Lower leg skin (tissue), 4 donors: ENCODE measurements around the gene RHD. TPM values are rescaled to one million over a fixed set of nuclear protein-coding genes. Genes with fewer than 3 reads are reported as not detected.
"Not testable (repeated sequence)": the region's sequence is repeated elsewhere in the genome, so short reads cannot be mapped to it uniquely, and the experiment has no call there.

ENCODE experiments used
- DNase-seq, 2 donors: peaks; one replicate each; pipeline ENCODE4 v3.0.0-alpha.2; 2019; ENCODE audit warnings: low spot score in 2 of 2
- H3K4me3 ChIP-seq: fragments of 200-600 bp; sonication (generic); 2 replicates; pipeline ENCODE4 v1.5.1; 2017; ENCODE audit warnings: mild to moderate bottlenecking, low read depth; ENCODE audit not compliant: poor library complexity, severe bottlenecking
- CTCF ChIP-seq, 3 donors: fragments of 450-650 bp; IDR thresholded peaks; one replicate each; pipeline ENCODE4 v1.5.1; 2016; ENCODE audit warnings: antibody characterized with exemption in 3 of 3, mild to moderate bottlenecking in 3 of 3, moderate library complexity in 2 of 3
- POLR2A ChIP-seq, 2 donors: fragments of 450-650 bp; IDR thresholded peaks; one replicate each; pipeline ENCODE4 v1.6.1; 2016 to 2017; ENCODE audit warnings: antibody characterized with exemption in 2 of 2, mild to moderate bottlenecking in 1 of 2, moderate library complexity in 1 of 2
- WGBS, 2 donors: methylation state at CpG; one replicate each; pipeline ENCODE4 v1.1.5; 2018; 5-methylcytosine and 5-hydroxymethylcytosine counted together
- intact Hi-C: fragments of 100-400 bp; cut with DNase I; formaldehyde crosslinking; loops from one replicate; pipeline ENCODE4 v1.15.0; 2023; ENCODE audit warnings: low total_unique reads
- total RNA-seq, 4 donors: library from RNA; depleted of rRNA; stranded (reverse); fragments of >200 nt; gene quantifications; one replicate each; pipeline ENCODE4 v1.1.0, GENCODE V29; 2016

The RHD gene
- total RNA-seq, 4 donors from 2014 or later = not detected

DNA sequence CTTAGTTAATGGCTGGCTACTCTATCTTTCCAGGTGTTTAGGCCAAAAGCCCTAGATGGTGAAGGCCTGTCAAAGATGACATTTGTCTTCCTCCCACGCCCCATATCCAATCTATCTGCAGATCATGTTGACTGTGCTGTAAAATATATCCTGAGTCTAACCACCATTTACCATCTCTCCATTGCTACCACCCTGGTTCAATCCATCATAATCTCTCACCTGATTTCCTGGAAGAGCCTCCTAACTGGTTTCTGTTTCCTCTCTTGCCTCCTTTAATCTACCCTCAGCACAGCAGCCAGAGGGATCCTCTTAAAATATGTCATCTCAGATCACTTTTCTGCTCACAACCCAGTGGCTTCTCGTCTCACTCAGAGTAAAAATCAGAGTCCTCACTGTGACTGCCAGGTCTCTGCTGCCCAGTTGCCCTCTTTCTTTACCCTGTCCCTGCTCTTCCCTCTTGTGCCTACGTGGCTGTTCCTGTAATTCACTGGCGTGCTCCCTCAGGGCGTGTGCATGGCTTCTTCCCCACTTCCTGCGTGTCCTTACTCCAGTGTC, 83.6 kb downstream of the RHD start:
- intact Hi-C loops = no loop called here
- TF ChIP-seq CTCF (IDR thresholded peaks at IDR 0.05) (no peak), POLR2A (IDR thresholded peaks at IDR 0.05) (no peak)
- H3K4me3 ChIP-seq = no peak overlapping the region
- 55 to 59% methylated on average over 6 of the region's 6 CpGs for WGBS, 2 donors
- no peak for DNase-seq

- no peak for DNase-seq
- no peak overlapping the region for H3K4me3 ChIP-seq
- intact Hi-C loops = no loop called here
- TF ChIP-seq POLR2A (IDR thresholded peaks at IDR 0.05) (no peak), CTCF (IDR thresholded peaks at IDR 0.05) (no peak)
Observed at GRCh38 chr1:25356441-25356840, 84.1 kb downstream of the RHD start.

- 30 to 37% methylated on average over 1 of the region's 1 CpG for WGBS, 2 donors
- no peak overlapping the region for H3K4me3 ChIP-seq
- intact Hi-C loops = no loop called here
- TF ChIP-seq POLR2A (IDR thresholded peaks at IDR 0.05) (no peak), CTCF (IDR thresholded peaks at IDR 0.05) (no peak)
- no peak for DNase-seq
Observed at GRCh38 chr1:25356848-25357247, 84.5 kb downstream of the RHD start.

DNA sequence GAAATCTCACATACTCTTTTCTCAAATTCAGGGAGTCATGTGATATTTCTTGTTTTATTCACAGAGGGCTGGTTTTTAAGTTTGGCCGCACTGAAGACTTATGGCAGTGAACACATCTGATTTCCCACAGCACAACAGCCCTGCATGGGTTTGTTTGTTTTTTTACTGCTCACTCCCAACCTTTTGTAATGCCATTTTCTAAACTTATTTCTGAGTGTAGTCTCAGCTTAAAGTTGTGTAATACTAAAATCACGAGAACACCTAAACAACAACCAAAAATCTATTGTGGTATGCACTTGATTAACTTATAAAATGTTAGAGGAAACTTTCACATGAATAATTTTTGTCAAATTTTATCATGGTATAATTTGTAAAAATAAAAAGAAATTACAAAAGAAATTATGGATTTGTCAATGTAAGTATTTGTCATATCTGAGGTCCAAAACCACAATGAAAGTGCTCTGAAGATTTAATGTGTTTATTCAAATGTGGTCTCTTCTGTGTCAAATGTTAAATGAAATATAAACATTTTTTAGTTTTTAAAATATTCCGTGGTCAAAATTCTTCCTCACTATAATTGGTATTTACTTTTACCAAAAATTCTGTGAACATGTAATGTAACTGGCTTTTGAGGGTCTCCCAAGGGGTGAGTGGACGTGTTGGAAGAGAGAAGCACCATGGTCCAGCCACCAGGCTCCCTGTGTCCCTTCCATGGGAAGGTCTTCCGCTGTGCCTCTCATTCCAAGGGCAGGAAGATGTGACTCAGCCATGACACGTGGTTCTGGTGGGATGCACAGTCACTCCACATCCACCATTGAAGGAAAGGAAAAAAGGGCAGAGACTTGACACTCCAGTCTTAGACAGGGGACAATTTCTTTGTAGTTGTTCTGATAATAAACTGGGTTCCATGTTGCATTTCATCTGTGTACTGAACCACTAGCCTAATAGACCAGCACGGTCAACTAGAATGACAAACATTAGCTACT, 88.6 kb downstream of the RHD start:
- intact Hi-C loops = no loop called here
- 89 to 91% methylated on average over 7 of the region's 7 CpGs for whole genome bisulfite sequencing, 2 donors
- H3K4me3 ChIP-seq = no peak overlapping the region
- no peak for DNase-seq
- TF ChIP-seq POLR2A (IDR thresholded peaks at IDR 0.05) (no peak), CTCF (IDR thresholded peaks at IDR 0.05) (no peak)

GRCh38 chr1:25361901-25362300, 89.6 kb downstream of the RHD start:
- TF ChIP-seq CTCF (IDR thresholded peaks at IDR 0.05) (no peak), POLR2A (IDR thresholded peaks at IDR 0.05) (no peak)
- WGBS, 2 donors = 59 to 68% methylated on average over 2 of the region's 2 CpGs
- no peak overlapping the region for H3K4me3 ChIP-seq
- intact Hi-C loops = no loop called here
- DNase-seq = no peak

DNA sequence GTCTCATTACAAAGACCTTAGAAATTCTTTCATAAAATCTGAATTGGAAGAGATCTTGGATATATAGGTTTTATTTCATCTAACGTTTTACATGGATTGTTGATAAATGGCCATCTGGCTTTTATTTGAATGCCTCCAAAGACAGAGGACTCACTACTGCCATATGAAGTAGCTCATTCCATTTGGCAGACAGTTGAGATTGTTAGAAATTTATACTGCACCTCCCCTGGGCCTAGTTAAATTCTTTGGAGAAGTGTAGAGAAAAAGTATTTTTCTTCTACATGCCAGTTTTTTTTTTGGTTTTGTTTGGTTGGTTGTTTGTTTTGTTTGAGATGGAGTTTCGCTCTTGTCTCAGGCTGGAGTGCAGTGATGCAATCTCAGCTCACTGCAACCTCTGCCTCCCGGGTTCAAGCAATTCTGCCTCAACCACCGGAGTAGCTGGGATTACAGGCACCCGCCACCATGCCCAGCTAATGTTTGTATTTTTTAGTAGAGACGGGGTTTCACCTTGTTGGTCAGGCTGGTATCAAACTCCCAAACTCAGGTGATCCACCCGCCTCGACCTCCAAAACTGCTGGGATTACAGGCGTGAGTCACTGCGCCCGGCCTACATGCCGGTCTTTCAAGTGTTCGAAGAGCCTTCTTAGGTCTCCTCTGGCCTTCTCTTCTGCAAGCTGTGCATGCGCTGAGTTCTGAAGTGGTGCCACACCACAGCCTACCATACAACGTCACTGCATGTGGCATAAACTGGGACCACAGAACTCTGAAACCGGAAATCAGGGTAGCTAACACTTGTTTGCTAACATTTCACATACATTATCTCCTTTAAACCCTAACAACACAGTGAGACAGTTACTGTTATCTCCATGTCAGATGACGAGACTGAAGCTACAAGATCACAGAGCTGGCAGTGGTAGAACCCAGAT, 90.6 kb downstream of the RHD start:
- DNase-seq, H3K4me3 ChIP-seq, intact Hi-C loops: not testable (repeated sequence)
- no CpG with 5 or more reads among the region's 17 CpGs for WGBS, 2 donors
